ENCODE results near the gene GMPPA. TPM values are rescaled to one million over a fixed set of nuclear protein-coding genes. Genes with fewer than 3 reads are reported as not detected.

The GMPPA gene
- total RNA-seq, 6 experiments from 2014 or later = 21.7 to 54.1 (median 40.2) TPM

GRCh38 chr2:219509780-219510511 lies 11.3 kb downstream of the GMPPA start:
- ATAC-seq = peak; percentile 76 to 83 (median 80)
- Histone ChIP-seq H3K4me3 (no peak overlapping the region), H3K27ac (no peak overlapping the region), H3K4me1 (peaks cover 0 to 3% (median 0%) of the 10 kb centered on the region in 4 donors), H3K9me3 (no peaks in the 10 kb centered on the region), H3K27me3 (no peaks in the 10 kb centered on the region), H3K36me3 (peaks cover 0 to 9% (median 0%) of the 10 kb centered on the region in 4 donors)
- TF ChIP-seq POLR2A (IDR thresholded peaks at IDR 0.05) (no peak), CTCF (IDR thresholded peaks at IDR 0.05) (peak; percentile 32 to 59 (median 54))
- WGBS (ENCODE audit: insufficient coverage, low coverage, low lambda C conversion rate, missing lambda C conversion rate) = 2% methylated on average over 16 of the region's 26 CpGs
- DNase-seq = peak in 2 of 3 donors; percentile 54 to 56
- intact Hi-C loops (cut with DNase I) = no loop called here

GRCh38 chr2:219510512-219511135 lies 11.9 kb downstream of the GMPPA start:
- intact Hi-C loops (cut with DNase I) = no loop called here
- DNase-seq (no peak), ATAC-seq (no peak)
- 6% methylated on average over 16 of the region's 22 CpGs for WGBS (ENCODE audit: insufficient coverage, low coverage, low lambda C conversion rate, missing lambda C conversion rate)
- no peak for TF ChIP-seq CTCF (IDR thresholded peaks at IDR 0.05)
- TF ChIP-seq POLR2A (IDR thresholded peaks at IDR 0.05) = no peak
- Histone ChIP-seq H3K36me3 (peaks cover 0 to 9% (median 0%) of the 10 kb centered on the region in 4 donors), H3K4me3 (no peak overlapping the region), H3K9me3 (no peaks in the 10 kb centered on the region), H3K4me1 (peaks cover 0 to 3% (median 0%) of the 10 kb centered on the region in 4 donors), H3K27me3 (no peaks in the 10 kb centered on the region), H3K27ac (no peak overlapping the region)

GRCh38 chr2:219511547-219512325 lies 13.0 kb downstream of the GMPPA start:
- peaks cover 0 to 3% (median 0%) of the 10 kb centered on the region in 4 donors for H3K4me1 ChIP-seq
- no peak for ATAC-seq
- intact Hi-C loops (cut with DNase I) = no loop called here
- 21% methylated on average over 13 of the region's 15 CpGs for WGBS (ENCODE audit: insufficient coverage, low coverage, low lambda C conversion rate, missing lambda C conversion rate)
- no peaks in the 10 kb centered on the region for H3K36me3 ChIP-seq
- TF ChIP-seq CTCF (IDR thresholded peaks at IDR 0.05) (no peak), POLR2A (IDR thresholded peaks at IDR 0.05) (no peak)
- H3K27me3 ChIP-seq = no peaks in the 10 kb centered on the region
- H3K4me3 ChIP-seq = no peak overlapping the region
- DNase-seq = no peak
- H3K9me3 ChIP-seq = no peaks in the 10 kb centered on the region
- no peak overlapping the region for H3K27ac ChIP-seq

GRCh38 chr2:219512524-219513216 lies 14.0 kb downstream of the GMPPA start:
- no peak overlapping the region for H3K4me3 ChIP-seq
- 12% methylated on average over 13 of the region's 16 CpGs for WGBS (ENCODE audit: insufficient coverage, low coverage, low lambda C conversion rate, missing lambda C conversion rate)
- no peaks in the 10 kb centered on the region for H3K27me3 ChIP-seq
- no peak for TF ChIP-seq POLR2A (IDR thresholded peaks at IDR 0.05)
- no peak for TF ChIP-seq CTCF (IDR thresholded peaks at IDR 0.05)
- H3K27ac ChIP-seq = no peak overlapping the region
- H3K4me1 ChIP-seq = peaks cover 0 to 3% (median 0%) of the 10 kb centered on the region in 4 donors
- ATAC-seq (no peak), DNase-seq (no peak)
- intact Hi-C loops (cut with DNase I) = no loop called here
- no peaks in the 10 kb centered on the region for H3K9me3 ChIP-seq
- H3K36me3 ChIP-seq = no peaks in the 10 kb centered on the region

All from right lobe of liver (tissue), 6 donors.